HG03558 (cell line): ENCODE results near the gene OR51A2.
"Not testable (repeated sequence)": the region's sequence is repeated elsewhere in the genome, so short reads cannot be mapped to it uniquely, and the experiment has no call there.

Source experiments
- ATAC-seq: cut with Tn5 transposase; IDR thresholded peaks from one replicate; pipeline ENCODE4 v1.9.1; 2021; ENCODE audit warnings: moderate number of reproducible peaks; ENCODE audit not compliant: unreplicated experiment; ENCODE audit errors: extremely low read depth

OR51A2 gene

GRCh38 chr11:4955613-4956012 is at the start of gene OR51A2:
Gene OR51A2, minus strand, starts transcription at chr11:4955713. Its CDS starts 0 bp downstream, at chr11:4955713.
- not testable (repeated sequence) for ATAC-seq

GRCh38 chr11:5004424-5005274 is 49.1 kb upstream of the OR51A2 start:
- no peak for ATAC-seq

- ATAC-seq = no peak
Observed at GRCh38 chr11:4994551-4994950, 39.0 kb upstream of the OR51A2 start, which contains the start of gene OR51L1. Gene OR51L1, plus strand, starts transcription at chr11:4994851. Its CDS starts 4,132 bp downstream, at chr11:4998983.

GRCh38 chr11:4991060-4991459 is 35.5 kb upstream of the OR51A2 start:
- ATAC-seq = no peak

GRCh38 chr11:4983841-4984240 is 28.3 kb upstream of the OR51A2 start:
- ATAC-seq = no peak

- no peak for ATAC-seq
Observed at GRCh38 chr11:4982678-4983077, 27.2 kb upstream of the OR51A2 start.

- no peak for ATAC-seq
Observed at GRCh38 chr11:4979036-4979435, 23.5 kb upstream of the OR51A2 start.

- no peak for ATAC-seq
Observed at GRCh38 chr11:4975436-4975835, 19.9 kb upstream of the OR51A2 start.

GRCh38 chr11:4962816-4963215 is 7.3 kb upstream of the OR51A2 start:
- ATAC-seq = no peak

- no peak for ATAC-seq
Observed at GRCh38 chr11:4960877-4961276, 5.4 kb upstream of the OR51A2 start.

GRCh38 chr11:4957396-4957795 is 1.9 kb upstream of the OR51A2 start:
- no peak for ATAC-seq

- ATAC-seq = no peak
Observed at GRCh38 chr11:4947505-4947904, 8.0 kb downstream of the OR51A2 start, which contains the start of gene OR51A4. Gene OR51A4, minus strand, starts transcription at chr11:4947605. Its CDS starts 505 bp downstream, at chr11:4947100.

GRCh38 chr11:4936745-4937144 is 18.8 kb downstream of the OR51A2 start:
- ATAC-seq = no peak

- no peak for ATAC-seq
Observed at GRCh38 chr11:4932751-4933150, 22.8 kb downstream of the OR51A2 start.

- ATAC-seq = no peak
Observed at GRCh38 chr11:4926608-4927007, 28.9 kb downstream of the OR51A2 start.

- ATAC-seq = no peak
Observed at GRCh38 chr11:4924239-4924638, 31.3 kb downstream of the OR51A2 start, which contains the start of gene OR51G1. Gene OR51G1, minus strand, starts transcription at chr11:4924339. Its CDS starts 0 bp downstream, at chr11:4924339.

GRCh38 chr11:4922304-4922703 is 33.2 kb downstream of the OR51A2 start:
- ATAC-seq = no peak

GRCh38 chr11:4921796-4922195 is 33.7 kb downstream of the OR51A2 start:
- ATAC-seq = no peak

- no peak for ATAC-seq
Observed at GRCh38 chr11:4919250-4919649, 36.3 kb downstream of the OR51A2 start, which contains the start of gene OR51G2. Gene OR51G2, minus strand, starts transcription at chr11:4919350. Its CDS starts 3,687 bp downstream, at chr11:4915663.

- ATAC-seq = no peak
Observed at GRCh38 chr11:4916581-4916980, 38.9 kb downstream of the OR51A2 start.
